GM19043 (cell line): Measurements from ENCODE around the gene NSD2.
"Not testable (repeated sequence)": the region's sequence is repeated elsewhere in the genome, so short reads cannot be mapped to it uniquely, and the experiment has no call there.

ENCODE experiments used
- ATAC-seq: cut with Tn5 transposase; IDR thresholded peaks from one replicate; pipeline ENCODE4 v1.9.1; 2021; ENCODE audit warnings: low read depth; ENCODE audit not compliant: unreplicated experiment

NSD2 gene

DNA sequence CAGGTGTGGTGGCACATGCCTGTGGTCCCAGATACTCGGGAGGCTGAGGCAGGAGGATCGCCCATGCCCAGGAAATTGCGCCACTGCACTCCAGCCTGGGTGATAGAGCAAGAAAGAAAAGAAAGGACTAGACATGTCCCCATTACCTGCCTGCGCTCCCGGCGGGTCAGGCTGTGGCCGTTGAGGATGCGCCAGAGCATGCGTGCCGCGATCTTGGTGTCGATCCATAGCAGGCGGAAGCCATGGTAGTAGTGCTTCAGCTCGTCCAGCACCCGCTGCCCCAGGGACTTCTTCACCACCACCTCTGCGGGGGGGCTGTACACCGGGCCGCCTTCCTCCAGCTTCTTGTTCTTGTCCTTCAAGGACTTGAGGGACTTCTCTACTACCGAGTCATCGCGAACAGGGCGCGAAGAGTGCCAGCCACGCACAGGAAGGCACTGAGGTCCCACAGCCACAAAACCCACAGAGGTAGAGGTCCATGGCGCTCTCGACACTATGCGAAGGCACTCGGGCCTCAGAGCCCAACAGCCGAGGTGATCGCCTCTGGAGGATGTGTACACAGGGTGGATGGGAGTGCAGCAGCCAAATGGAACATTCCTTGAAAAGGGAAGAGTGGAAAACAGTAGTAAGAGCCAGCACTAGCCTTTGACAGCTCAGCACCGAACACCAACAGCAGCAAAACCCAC lies 29.8 kb upstream of the NSD2 start:
- no peak for ATAC-seq

GRCh38 chr4:1841887-1842210 lies 29.3 kb upstream of the NSD2 start:
- ATAC-seq: no peak

- ATAC-seq: no peak
These were observed 28.8 kb upstream of the NSD2 start for GRCh38 chr4:1842339-1842895.

GRCh38 chr4:1842993-1843448 lies 28.2 kb upstream of the NSD2 start:
- ATAC-seq: no peak

- no peak for ATAC-seq
These were observed 27.3 kb upstream of the NSD2 start for GRCh38 chr4:1843852-1844251.

GRCh38 chr4:1844618-1845017 lies 26.6 kb upstream of the NSD2 start:
- not testable (repeated sequence) for ATAC-seq

DNA sequence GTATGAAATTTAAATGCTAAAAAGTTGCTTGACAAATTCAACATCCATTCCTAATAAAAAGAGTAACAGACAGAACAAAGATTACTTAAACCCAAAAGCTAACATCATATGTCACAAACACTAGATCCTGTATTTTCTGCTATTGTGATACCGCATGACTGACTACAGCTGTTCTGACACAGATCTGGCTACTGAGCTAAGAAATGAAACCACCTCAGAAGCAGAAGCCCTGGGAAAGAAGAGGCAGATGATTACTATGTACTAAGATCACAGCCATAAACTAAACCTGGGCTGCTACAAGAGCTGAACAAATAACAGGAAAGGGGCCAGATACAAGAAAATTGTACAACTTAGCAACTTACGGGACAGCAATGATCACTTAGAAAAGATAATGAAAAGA lies 24.6 kb upstream of the NSD2 start:
- ATAC-seq: no peak

- ATAC-seq: no peak
These were observed 20.9 kb upstream of the NSD2 start for GRCh38 chr4:1850276-1850675.

DNA sequence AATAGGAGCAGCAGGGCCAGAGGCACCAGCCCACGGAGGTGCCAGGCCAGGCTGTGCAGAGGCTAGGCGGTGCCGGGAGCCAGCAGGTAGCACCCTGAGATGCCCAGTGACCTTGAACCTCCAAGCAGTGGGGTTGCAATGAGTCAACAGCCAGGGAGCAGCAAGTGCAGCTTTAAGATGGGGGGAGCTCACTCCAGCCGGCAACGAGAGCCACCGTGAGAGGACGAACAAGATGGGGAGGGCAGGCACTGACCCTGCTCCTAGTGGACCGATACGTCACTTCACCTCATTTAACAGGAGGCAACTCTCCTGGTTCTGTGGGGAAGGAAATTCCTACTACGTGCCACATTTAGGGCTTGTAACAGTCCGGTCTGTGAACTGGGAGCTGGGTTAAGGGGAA lies 20.0 kb upstream of the NSD2 start:
- ATAC-seq: no peak

GRCh38 chr4:1851575-1852410 lies 19.4 kb upstream of the NSD2 start:
- ATAC-seq: no peak

GRCh38 chr4:1852904-1853623 lies 18.1 kb upstream of the NSD2 start:
- ATAC-seq: no peak

- no peak for ATAC-seq
These were observed 16.4 kb upstream of the NSD2 start for GRCh38 chr4:1854752-1855151.

DNA sequence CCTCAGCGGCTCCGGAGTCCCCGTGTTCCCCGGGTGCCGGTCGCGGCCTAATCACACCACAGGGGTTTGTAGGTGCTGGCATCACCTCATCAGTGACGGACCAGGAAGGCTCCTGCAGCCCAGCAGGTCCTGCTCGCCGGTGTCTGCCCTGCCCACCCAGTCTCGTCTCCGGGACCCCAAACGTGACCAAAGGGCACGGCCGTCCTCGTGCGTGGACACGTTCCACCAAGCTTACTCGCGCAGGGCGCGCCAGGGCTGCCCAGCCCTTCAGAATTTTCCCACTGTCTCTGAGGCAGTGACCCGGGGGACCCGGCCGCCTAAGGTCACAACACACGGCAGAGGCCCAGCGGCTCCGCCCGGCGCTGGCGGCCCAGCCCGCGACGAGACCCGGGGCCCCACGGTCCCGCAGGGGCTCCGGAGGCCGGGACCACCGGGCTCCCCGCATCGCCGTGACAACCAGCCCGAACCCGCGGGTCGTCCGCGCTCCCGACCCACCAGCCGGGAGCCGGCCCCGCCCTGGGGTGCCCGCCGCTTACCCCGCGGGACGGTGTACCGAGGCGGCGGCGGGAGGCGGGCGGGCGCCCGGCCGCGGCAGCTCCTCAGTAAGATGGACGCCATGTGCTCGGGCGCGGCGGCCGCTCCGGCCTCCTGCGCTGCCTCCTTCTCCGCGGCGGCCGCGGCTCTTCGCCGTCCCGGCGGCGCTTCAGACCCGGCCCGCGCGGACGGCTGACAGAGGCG lies 15.7 kb upstream of the NSD2 start:
- peak; percentile 28 for ATAC-seq

DNA sequence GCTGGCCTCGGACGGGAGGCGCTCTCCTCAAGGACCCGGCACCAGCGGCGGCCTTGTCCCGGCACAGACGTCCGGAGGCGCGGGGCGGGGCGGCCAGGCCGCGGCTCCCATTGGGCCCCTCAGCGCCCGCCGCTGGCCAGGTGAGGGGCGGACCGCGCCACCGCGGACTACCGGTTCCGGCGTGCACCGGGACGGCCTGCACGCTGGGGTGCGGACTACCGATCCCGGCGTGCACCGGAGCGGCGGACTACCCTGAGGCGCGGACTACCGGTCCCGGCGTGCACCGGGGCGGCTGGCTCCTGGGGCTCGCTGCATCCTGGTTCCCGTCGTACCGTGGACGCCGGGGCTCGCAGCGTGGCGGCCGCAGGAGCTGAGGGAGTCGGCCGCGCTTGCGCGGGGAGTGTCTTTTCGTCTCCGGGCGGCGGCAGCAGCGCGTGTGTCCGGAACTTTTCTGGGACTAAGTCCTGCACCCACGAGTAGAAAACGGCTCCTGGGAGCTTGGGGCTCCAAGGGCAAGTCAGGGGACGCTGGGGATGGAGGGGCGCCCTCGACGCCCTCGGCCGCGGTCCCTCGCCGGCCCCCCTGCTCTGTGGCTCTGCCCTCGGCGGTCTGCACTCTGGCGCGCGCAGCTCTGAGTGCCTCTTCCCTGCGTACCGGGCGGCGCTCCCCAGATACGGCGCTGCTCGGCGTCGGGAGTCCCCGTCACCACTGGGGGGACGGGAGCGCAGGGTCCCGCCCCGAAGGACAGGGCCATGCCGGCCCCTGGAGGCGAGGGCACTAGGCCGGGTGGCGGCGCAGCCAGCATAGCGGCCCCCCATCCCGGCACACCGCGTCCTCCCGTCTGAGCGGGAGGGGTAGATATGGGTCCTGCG lies 14.9 kb upstream of the NSD2 start, which contains the start of gene LETM1:
Gene LETM1, minus strand, starts transcription at position 86 of the 872 bp plus-strand sequence. CDS start 206 bp downstream, outside the sequence.
- peak; percentile 90 for ATAC-seq

DNA sequence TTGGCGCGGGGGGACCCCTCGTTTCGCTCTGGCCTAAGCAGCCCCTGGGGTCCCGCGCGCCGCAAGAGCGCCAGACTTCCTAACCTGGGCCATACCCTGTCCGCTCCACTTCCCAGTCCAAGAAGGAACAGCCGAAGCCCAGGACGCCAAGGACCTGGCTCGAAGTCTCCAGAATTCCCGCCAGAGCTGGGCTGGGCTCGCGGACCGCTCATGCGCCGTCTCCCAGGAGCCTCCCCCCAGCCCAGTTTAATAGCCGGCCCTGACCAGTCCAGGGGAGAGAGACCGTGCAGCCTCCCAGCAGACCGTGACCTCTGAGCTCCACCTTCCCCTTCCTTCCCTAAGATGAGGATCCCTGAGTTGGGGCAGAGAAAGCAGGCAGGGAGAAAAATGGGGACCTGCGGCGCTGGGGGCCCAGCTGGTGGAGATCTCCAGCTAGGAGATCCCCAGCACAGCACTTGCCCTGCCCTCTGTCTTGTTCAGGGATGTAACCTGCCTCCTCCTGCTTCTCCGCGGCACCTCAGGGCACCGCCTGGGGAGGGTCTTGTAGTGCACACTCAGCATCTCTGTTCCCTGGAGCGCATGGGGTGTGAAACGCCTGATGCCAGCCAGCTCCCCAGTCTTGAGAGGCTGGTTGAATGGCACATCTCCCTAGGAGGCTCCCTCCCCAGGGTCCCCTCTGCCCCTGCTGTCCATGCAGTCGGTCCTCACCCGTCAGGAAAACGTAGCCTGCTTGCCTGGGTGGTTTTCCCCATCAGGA lies 14.1 kb upstream of the NSD2 start:
- no peak for ATAC-seq

DNA sequence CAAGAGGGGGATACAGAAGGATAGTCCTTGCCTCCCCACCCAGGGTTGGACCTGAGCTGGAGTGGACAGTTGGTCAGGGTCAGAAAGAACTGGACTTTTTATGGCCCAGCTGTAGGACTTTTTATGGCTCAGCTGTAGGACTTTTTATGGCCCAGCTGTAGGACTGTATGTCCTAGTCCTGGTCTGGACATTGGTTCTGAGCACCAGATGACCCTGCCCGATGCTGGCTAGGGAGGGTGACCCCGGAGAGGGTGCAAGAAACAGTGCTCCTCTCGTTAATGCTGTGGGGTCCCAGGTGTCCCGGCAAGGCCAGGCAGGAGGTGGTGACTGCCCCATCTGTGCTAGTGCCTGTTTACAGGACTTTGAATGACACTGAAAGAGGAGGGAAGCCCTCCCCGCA lies 13.3 kb upstream of the NSD2 start:
- no peak for ATAC-seq

DNA sequence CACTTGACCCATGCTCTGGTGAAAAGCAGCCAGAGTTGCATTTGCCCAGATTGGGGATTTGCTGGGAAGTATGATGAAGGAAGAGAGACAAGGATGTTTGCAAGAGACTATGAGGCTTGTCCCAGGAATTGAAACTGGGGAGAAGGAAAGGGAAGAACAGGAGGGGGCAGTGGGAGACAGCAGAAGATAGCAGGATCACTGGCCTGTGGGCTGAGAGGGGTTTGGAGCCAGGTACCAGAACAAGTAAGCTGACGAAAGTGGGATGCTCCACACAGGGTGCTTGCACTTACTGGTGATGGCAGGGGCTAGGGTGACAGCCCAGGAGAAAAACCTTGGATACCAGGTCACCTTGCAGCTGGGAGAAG lies 11.8 kb upstream of the NSD2 start:
- no peak for ATAC-seq

- ATAC-seq: no peak
These were observed 8.9 kb upstream of the NSD2 start for GRCh38 chr4:1862055-1862911.
